HCT116 (cell line): ENCODE measurements around the gene MMP21. TPM values are rescaled to one million over a fixed set of nuclear protein-coding genes. Genes with fewer than 3 reads are reported as not detected.

Experiments used
- ATAC-seq: fragments of 200-7000 bp; cut with Tn5 transposase; 2 replicates; pipeline ENCODE4 v1.9.1; 2020; ENCODE audit warnings: mild to moderate bottlenecking, moderate library complexity
- BruUV-seq: library from RNA; stranded (reverse); fragments of 400-500 nt; replicated peaks from 2 replicates; lab custom pipeline; 2021; lab: Mats Ljungman, UMichigan
- CTCF ChIA-PET: fragments of 300-600 bp; sonication (Branson Sonifier 250); formaldehyde crosslinking; loops from one replicate; lab custom pipeline; 2021; ENCODE audit warnings: antibody characterized with exemption; lab: Charles Lee
- POLR2A ChIA-PET: fragments of 300-600, 350-600 bp; sonication (Branson Sonifier 250); formaldehyde crosslinking; loops from one replicate; lab custom pipeline; 2021; ENCODE audit warnings: antibody characterized with exemption; lab: Charles Lee
- RAD21 ChIA-PET, 2 experiments: fragments of 300-600 bp; sonication (Branson Sonifier 250); formaldehyde crosslinking; loops; one replicate each; lab custom pipeline; 2023; ENCODE audit warnings: low total read pairs in 2 of 2; ENCODE audit not compliant: uncharacterized antibody in 2 of 2, unreplicated experiment in 2 of 2, low non-redundant PET in 1 of 2; lab: Charles Lee
- DNase-seq: peaks from one replicate; pipeline ENCODE4 v3.0.0-alpha.2; 2010; ENCODE audit warnings: low read depth, low spot score
- H2AFZ ChIP-seq: fragments of 200-600 bp; shearing (Covaris generic), sonication (generic); 2 replicates; pipeline ENCODE4 v1.6.1; 2017; ENCODE audit warnings: low read depth, mixed run types, mixed read lengths, antibody characterized with exemption, low read length; ENCODE audit not compliant: poor library complexity, severe bottlenecking
- H3K27ac ChIP-seq: 2 replicates; pipeline ENCODE4 v1.5.1; 2012; ENCODE audit warnings: low read depth, low read length
- H3K27me3 ChIP-seq: fragments of 200-600 bp; sonication (generic); 2 replicates; pipeline ENCODE4 v1.6.1; 2016; ENCODE audit warnings: mixed run types, low read length, mixed read lengths; ENCODE audit not compliant: insufficient read depth
- H3K36me3 ChIP-seq, 2 experiments: fragments of 200-500 bp in 1 of 2; fragments of 200-600 bp in 1 of 2; sonication (Bioruptor generic) in 1 of 2; sonication (generic) in 1 of 2; 2 replicates each; pipeline versions ENCODE4 v1.5.1 to v1.6.1; 2014 to 2016; ENCODE audit warnings: low read length in 2 of 2, inconsistent platforms in 1 of 2, mixed read lengths in 1 of 2, mixed run types in 1 of 2; ENCODE audit not compliant: insufficient read depth in 2 of 2, control insufficient read depth in 1 of 2
- H3K4me1 ChIP-seq, 2 experiments: fragments of 200-600 bp in 1 of 2; sonication (generic) in 1 of 2; 2 replicates each; pipeline versions ENCODE4 v1.5.1 to v1.6.1; 2012 to 2017; ENCODE audit warnings: low read length in 2 of 2, inconsistent platforms in 1 of 2, mild to moderate bottlenecking in 1 of 2, mixed read lengths in 1 of 2, mixed run types in 1 of 2, moderate library complexity in 1 of 2; ENCODE audit not compliant: insufficient read depth in 2 of 2, control insufficient read depth in 1 of 2
- H3K4me2 ChIP-seq: fragments of 200-600 bp; sonication (generic); 2 replicates; pipeline ENCODE4 v1.6.1; 2017; ENCODE audit warnings: mixed run types, low read length, mixed read lengths
- H3K4me3 ChIP-seq, 2 experiments: fragments of 200-600 bp in 1 of 2; sonication (generic) in 1 of 2; replicated peaks in 1 of 2; 2 replicates each; pipeline ENCODE4 v1.5.1; 2011 to 2016; ENCODE audit warnings: low read length in 2 of 2, control low read depth in 1 of 2, low read depth in 1 of 2, mild to moderate bottlenecking in 1 of 2, mixed read lengths in 1 of 2, mixed run types in 1 of 2
- H3K79me2 ChIP-seq: fragments of 200-600 bp; sonication (generic); 2 replicates; pipeline ENCODE4 v1.6.1; 2017; ENCODE audit warnings: mild to moderate bottlenecking, mixed run types, low read length, moderate library complexity, mixed read lengths; ENCODE audit not compliant: insufficient read depth
- H3K9ac ChIP-seq: fragments of 200-600 bp; sonication (generic); 2 replicates; pipeline ENCODE4 v1.6.1; 2016; ENCODE audit warnings: low read length, mixed read lengths
- H3K9me2 ChIP-seq: fragments of 200-600 bp; sonication (generic), shearing (Covaris generic); 2 replicates; pipeline ENCODE4 v1.6.1; 2017; ENCODE audit warnings: mixed run types, mild to moderate bottlenecking, moderate library complexity; ENCODE audit not compliant: insufficient read depth
- H3K9me3 ChIP-seq, 2 experiments: fragments of 200-500 bp in 1 of 2; fragments of 200-600 bp in 1 of 2; sonication (Bioruptor generic) in 1 of 2; sonication (generic) in 1 of 2; 2 replicates each; pipeline ENCODE4 v1.6.1; 2014 to 2017; ENCODE audit warnings: low read length in 2 of 2, mixed read lengths in 2 of 2, inconsistent platforms in 1 of 2, low read depth in 1 of 2, mild to moderate bottlenecking in 1 of 2, mixed run types in 1 of 2, moderate library complexity in 1 of 2; ENCODE audit not compliant: control insufficient read depth in 1 of 2, insufficient read depth in 1 of 2
- H4K20me1 ChIP-seq: fragments of 200-600 bp; sonication (generic), shearing (Covaris generic); 2 replicates; pipeline ENCODE4 v1.6.1; 2017; ENCODE audit warnings: mixed run types, mild to moderate bottlenecking, moderate library complexity; ENCODE audit not compliant: insufficient read depth
- CBX3 ChIP-seq: IDR thresholded peaks from 2 replicates; pipeline ENCODE4 v1.6.1; 2012; ENCODE audit warnings: low read depth
- CEBPB ChIP-seq: IDR thresholded peaks from 2 replicates; pipeline ENCODE4 v1.6.1; 2012; ENCODE audit warnings: low read depth
- CTCF ChIP-seq, 3 experiments: fragments of 200-600 bp in 1 of 3; sonication (generic) in 1 of 3; IDR thresholded peaks in 2 of 3; conservative IDR thresholded peaks in 1 of 3; 2 replicates each; pipeline ENCODE4 v1.5.1; 2012 to 2017; ENCODE audit warnings: low read depth in 2 of 3, low read length in 2 of 3, antibody characterized with exemption in 1 of 3, borderline replicate concordance in 1 of 3, control low read depth in 1 of 3, mild to moderate bottlenecking in 1 of 3, mixed read lengths in 1 of 3, mixed run types in 1 of 3, moderate library complexity in 1 of 3; ENCODE audit not compliant: insufficient read depth in 1 of 3
- EGR1 ChIP-seq: IDR thresholded peaks from 2 replicates; pipeline ENCODE4 v1.6.1; 2012; ENCODE audit warnings: low read depth
- ELF1 ChIP-seq: IDR thresholded peaks from 2 replicates; pipeline ENCODE4 v1.6.1; 2012; ENCODE audit warnings: low read depth, borderline replicate concordance
- EZH2 ChIP-seq: fragments of 200-600 bp; sonication (generic); IDR thresholded peaks from 2 replicates; pipeline ENCODE4 v1.6.1; 2017; ENCODE audit warnings: antibody characterized with exemption, mixed run types
- EZH2phosphoT487 ChIP-seq: fragments of 200-600 bp; IDR thresholded peaks from 2 replicates; pipeline ENCODE4 v1.6.1; 2018; ENCODE audit warnings: antibody characterized with exemption, borderline replicate concordance
- FOSL1 ChIP-seq: IDR thresholded peaks from 2 replicates; pipeline ENCODE4 v1.6.1; 2012; ENCODE audit warnings: low read depth
- JUND ChIP-seq: IDR thresholded peaks from 2 replicates; pipeline ENCODE4 v1.6.1; 2012
- MAX ChIP-seq: IDR thresholded peaks from 2 replicates; pipeline ENCODE4 v1.6.1; 2012
- POLR2A ChIP-seq: IDR thresholded peaks from 2 replicates; pipeline ENCODE4 v1.7.0; 2011; ENCODE audit warnings: borderline replicate concordance; ENCODE audit not compliant: insufficient read depth, insufficient read length; ENCODE audit errors: extremely low read depth
- POLR2AphosphoS5 ChIP-seq: IDR thresholded peaks from 2 replicates; pipeline ENCODE4 v1.6.1; 2011; ENCODE audit warnings: mild to moderate bottlenecking, low read depth, low read length, moderate library complexity
- RAD21 ChIP-seq: IDR thresholded peaks from 2 replicates; pipeline ENCODE4 v1.6.1; 2012; ENCODE audit warnings: low read depth, mild to moderate bottlenecking
- REST ChIP-seq: IDR thresholded peaks from 2 replicates; pipeline ENCODE4 v1.6.1; 2012; ENCODE audit warnings: low read depth
- SIN3A ChIP-seq: IDR thresholded peaks from 2 replicates; pipeline ENCODE4 v1.6.1; 2012; ENCODE audit warnings: low read depth
- SRF ChIP-seq: IDR thresholded peaks from 2 replicates; pipeline ENCODE4 v1.6.1; 2012; ENCODE audit warnings: low read depth
- TCF7L2 ChIP-seq: IDR thresholded peaks from 2 replicates; pipeline ENCODE4 v1.7.0; 2011; ENCODE audit warnings: borderline replicate concordance, inconsistent platforms; ENCODE audit not compliant: insufficient read depth, insufficient read length; ENCODE audit errors: extremely low read depth
- YY1 ChIP-seq: IDR thresholded peaks from 2 replicates; pipeline ENCODE4 v1.6.1; 2011; ENCODE audit warnings: low read length, low read depth, moderate library complexity, mild to moderate bottlenecking; ENCODE audit not compliant: insufficient replicate concordance; ENCODE audit errors: extremely low read depth
- ZFX ChIP-seq: fragments of 450-650 bp; IDR thresholded peaks from 2 replicates; pipeline ENCODE4 v1.6.1; 2017
- intact Hi-C: fragments of 100-400 bp; cut with micrococcal nuclease; formaldehyde crosslinking; loops from 2 replicates; pipeline ENCODE4 v1.10.0; 2022
- total RNA-seq: library from RNA; stranded (reverse); gene quantifications from one replicate; pipeline ENCODE4 v1.2.1, GENCODE V29; 2021; ENCODE audit not compliant: unreplicated experiment

The MMP21 gene
- total RNA-seq, 1 experiment from 2014 or later = not detected

GRCh38 chr10:125772864-125773180 lies 2.8 kb downstream of the MMP21 start (continued):
- TF ChIP-seq CTCF (IDR thresholded peaks at IDR 0.05 in 2 of 3, conservative IDR thresholded peaks at IDR 0.05 in 1 of 3; ENCODE audit: borderline replicate concordance in 1 of 3, insufficient read depth in 1 of 3, low read depth in 2 of 3, low read length in 2 of 3) = no peak
- TF ChIP-seq, all 23 proteins: peak for 0

GRCh38 chr10:125772112-125772863 lies 3.3 kb downstream of the MMP21 start:
- Histone ChIP-seq H3K36me3 (no peaks in the 10 kb centered on the region), H3K4me3 (no peak overlapping the region), H3K9me3 (no peaks in the 10 kb centered on the region), H3K9me2 (no peaks in the 10 kb centered on the region), H3K9ac (no peak overlapping the region), H3K4me1 (no peaks in the 10 kb centered on the region), H2AFZ (no peak overlapping the region), H3K27ac (no peak overlapping the region), H4K20me1 (no peaks in the 10 kb centered on the region), H3K27me3 (no peaks in the 10 kb centered on the region), H3K4me2 (no peak overlapping the region), H3K79me2 (no peaks in the 10 kb centered on the region)
- intact Hi-C loops = no loop called here
- DNase-seq = no peak
- ChIA-PET RAD21 (no interaction called here), CTCF (no interaction called here), POLR2A (no interaction called here)
- ATAC-seq = 0 out of 2 replicates have a peak, but pooled peaks have one; percentile 21
- no TSS peak for BruUV-seq
- TF ChIP-seq JUND (no peak), SIN3A (no peak), REST (no peak), MAX (no peak), EZH2phosphoT487 (no peak), ELF1 (no peak), POLR2AphosphoS5 (no peak), FOSL1 (no peak), ZFX (no peak), CBX3 (no peak), CEBPB (no peak), POLR2A (no peak), YY1 (no peak), RAD21 (no peak), EGR1 (no peak), SRF (no peak), EZH2 (no peak), TCF7L2 (no peak)
